ENCODE results near the gene FLT4. TPM values are rescaled to one million over a fixed set of nuclear protein-coding genes. Genes with fewer than 3 reads are reported as not detected.

Gene FLT4
- total and polyA plus RNA-seq, 7 donors = 0.23 to 16.9 (median 6.2) TPM

DNA sequence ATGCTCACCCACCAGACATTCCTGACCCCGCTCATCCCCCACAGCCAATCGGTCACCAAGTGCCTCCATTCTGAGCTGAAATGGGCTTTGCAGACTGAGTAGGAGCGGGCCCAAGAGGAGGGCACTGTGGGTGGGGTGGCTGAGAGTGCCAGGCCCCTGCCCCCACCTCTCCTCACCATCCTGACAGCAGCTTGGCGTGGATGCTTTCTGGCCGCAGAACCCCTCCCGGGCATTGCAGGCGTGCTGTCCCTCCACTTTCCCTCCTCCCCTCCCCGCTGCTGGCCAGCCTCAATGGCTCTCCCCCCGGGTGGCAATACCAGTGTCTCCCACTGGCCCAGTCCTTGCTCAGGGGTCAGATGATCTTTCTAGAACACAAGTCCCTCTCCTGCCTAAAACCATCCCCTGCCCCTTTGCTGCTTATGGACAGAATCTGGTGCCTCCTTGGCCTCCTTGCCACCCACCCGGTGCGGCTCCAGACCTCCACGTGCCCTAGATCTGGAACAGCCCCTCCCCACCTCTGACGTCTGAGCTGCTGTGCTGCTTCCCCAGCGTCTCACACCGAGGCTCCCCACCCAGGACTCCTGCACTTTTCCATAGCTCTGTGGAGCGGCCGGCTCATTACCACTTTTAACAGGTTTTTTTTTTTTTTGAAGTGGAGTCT, 6.1 kb downstream of the FLT4 start:
- Histone ChIP-seq H3K4me1 (no peaks in the 10 kb centered on the region), H3K9me3 (no peaks in the 10 kb centered on the region), H3K4me3 (no peak overlapping the region), H3K27ac (no peak overlapping the region), H3K27me3 (peaks cover 6 to 36% (median 13%) of the 10 kb centered on the region in 3 donors), H3K36me3 (no peaks in the 10 kb centered on the region)
- WGBS, 2 donors = 64 to 78% methylated on average over 17 of the region's 17 CpGs
- TF ChIP-seq POLR2A (IDR thresholded peaks at IDR 0.05) (no peak), CTCF (IDR thresholded peaks at IDR 0.05) (no peak), POLR2AphosphoS5 (IDR thresholded peaks at IDR 0.05) (no peak), EP300 (IDR thresholded peaks at IDR 0.05) (no peak)
- intact Hi-C loops (cut with DNase I) = no loop called here
- no peak for DNase-seq

DNA sequence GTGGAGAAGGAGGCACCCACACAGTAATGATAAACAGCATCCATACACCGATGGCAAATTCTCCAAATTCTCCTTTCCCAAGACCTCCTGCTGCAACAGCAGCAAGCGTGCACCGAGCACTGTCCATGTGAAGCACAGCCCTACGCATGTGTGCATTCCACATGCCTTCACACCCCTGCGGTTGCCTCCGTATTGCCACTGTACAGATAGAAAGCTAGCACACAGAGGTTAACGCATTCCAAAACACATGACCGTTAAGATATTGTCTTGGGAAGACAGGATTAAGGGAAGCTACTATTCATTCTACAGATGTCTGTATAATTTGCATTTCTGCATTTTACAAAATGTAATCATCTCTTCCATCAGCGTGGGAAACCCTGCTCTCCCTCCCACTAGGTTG, 6.6 kb downstream of the FLT4 start:
- H3K4me1 ChIP-seq = no peaks in the 10 kb centered on the region
- WGBS, 2 donors = 79 to 82% methylated on average over 9 of the region's 9 CpGs
- no peaks in the 10 kb centered on the region for H3K36me3 ChIP-seq
- no peak for DNase-seq
- intact Hi-C loops (cut with DNase I) = no loop called here
- no peaks in the 10 kb centered on the region for H3K9me3 ChIP-seq
- no peak overlapping the region for H3K4me3 ChIP-seq
- peaks cover 3 to 30% (median 7%) of the 10 kb centered on the region in 3 donors for H3K27me3 ChIP-seq
- TF ChIP-seq CTCF (IDR thresholded peaks at IDR 0.05) (no peak), POLR2A (IDR thresholded peaks at IDR 0.05) (no peak), POLR2AphosphoS5 (IDR thresholded peaks at IDR 0.05) (no peak), EP300 (IDR thresholded peaks at IDR 0.05) (no peak)
- no peak overlapping the region for H3K27ac ChIP-seq

DNA sequence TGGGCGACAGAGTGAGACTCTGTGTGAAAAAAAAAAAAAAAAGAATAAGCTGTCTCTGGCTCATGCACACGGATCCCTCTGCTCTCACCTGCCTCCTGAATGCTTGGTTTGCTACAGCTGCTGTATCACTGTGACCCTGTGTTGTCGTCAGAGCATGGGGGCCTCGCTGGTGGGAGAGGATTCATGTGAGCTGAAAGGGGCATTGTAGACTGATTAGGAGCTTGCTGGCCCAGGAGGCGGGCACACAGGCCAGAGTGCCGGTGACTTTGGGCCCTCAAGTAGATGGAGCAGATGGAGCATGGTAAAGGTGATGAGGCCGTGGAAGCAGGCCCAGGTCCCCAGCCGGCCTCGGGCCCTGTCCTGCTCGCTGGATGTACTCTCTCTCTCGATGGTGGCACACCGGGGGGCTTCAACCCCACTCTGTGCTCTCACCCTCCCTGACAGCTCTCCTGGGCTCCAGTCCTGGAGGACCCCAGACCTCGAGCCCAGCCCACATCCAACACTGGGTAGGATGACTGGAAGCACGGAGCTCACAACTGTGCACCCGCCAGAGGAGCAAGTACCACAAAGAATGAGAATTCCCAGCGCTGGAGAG, 7.1 kb downstream of the FLT4 start:
- Histone ChIP-seq H3K4me1 (no peaks in the 10 kb centered on the region), H3K27ac (no peak overlapping the region), H3K4me3 (no peak overlapping the region), H3K9me3 (no peaks in the 10 kb centered on the region), H3K36me3 (no peaks in the 10 kb centered on the region), H3K27me3 (peaks cover 2 to 25% (median 3%) of the 10 kb centered on the region in 3 donors)
- no peak for DNase-seq
- TF ChIP-seq EP300 (IDR thresholded peaks at IDR 0.05) (no peak), POLR2A (IDR thresholded peaks at IDR 0.05) (no peak), CTCF (IDR thresholded peaks at IDR 0.05) (no peak), POLR2AphosphoS5 (IDR thresholded peaks at IDR 0.05) (no peak)
- 80 to 87% methylated on average over 16 of the region's 16 CpGs for WGBS, 2 donors
- intact Hi-C loops (cut with DNase I) = no loop called here

GRCh38 chr5:180641566-180641900, 7.9 kb downstream of the FLT4 start:
- H3K27me3 ChIP-seq = peaks cover 0 to 18% (median 0%) of the 10 kb centered on the region in 3 donors
- no peaks in the 10 kb centered on the region for H3K36me3 ChIP-seq
- TF ChIP-seq CTCF (IDR thresholded peaks at IDR 0.05) (no peak), POLR2A (IDR thresholded peaks at IDR 0.05) (no peak), POLR2AphosphoS5 (IDR thresholded peaks at IDR 0.05) (no peak), EP300 (IDR thresholded peaks at IDR 0.05) (no peak)
- no peaks in the 10 kb centered on the region for H3K9me3 ChIP-seq
- no peaks in the 10 kb centered on the region for H3K4me1 ChIP-seq
- intact Hi-C loops (cut with DNase I) = no loop called here
- DNase-seq = no peak
- H3K27ac ChIP-seq = no peak overlapping the region
- H3K4me3 ChIP-seq = no peak overlapping the region
- WGBS, 2 donors = 91 to 92% methylated on average over 6 of the region's 6 CpGs

All from sigmoid colon (tissue), 7 donors.